Suprapubic skin (tissue), 4 donors: ENCODE data around the gene POLR3C. TPM values are rescaled to one million over a fixed set of nuclear protein-coding genes. Genes with fewer than 3 reads are reported as not detected.

Experiments used
- DNase-seq, 2 donors: peaks; one replicate each; pipeline ENCODE4 v3.0.0-alpha.2; 2019; ENCODE audit warnings: low spot score in 2 of 2
- H3K27ac ChIP-seq: fragments of 200-600 bp; sonication (generic); one replicate; pipeline ENCODE4 v1.5.1; 2019
- H3K27me3 ChIP-seq: fragments of 200-600 bp; sonication (generic); one replicate; pipeline ENCODE4 v1.5.1; 2019
- H3K36me3 ChIP-seq: fragments of 200-600 bp; sonication (generic); one replicate; pipeline ENCODE4 v1.5.1; 2019
- H3K4me1 ChIP-seq: fragments of 200-600 bp; sonication (generic); one replicate; pipeline ENCODE4 v1.5.1; 2019
- H3K4me3 ChIP-seq: fragments of 200-600 bp; sonication (generic); one replicate; pipeline ENCODE4 v1.5.1; 2019; ENCODE audit warnings: mild to moderate bottlenecking
- H3K9me3 ChIP-seq: fragments of 200-600 bp; sonication (generic); one replicate; pipeline ENCODE4 v1.5.1; 2019
- EP300 ChIP-seq: sonication (generic); formaldehyde crosslinking; IDR thresholded peaks from one replicate; pipeline ENCODE4 v1.6.1; 2017; ENCODE audit warnings: antibody characterized with exemption
- POLR2A ChIP-seq, 2 donors: fragments of 450-650 bp; IDR thresholded peaks; one replicate each; pipeline ENCODE4 v1.6.1; 2017; ENCODE audit warnings: antibody characterized with exemption in 2 of 2, mild to moderate bottlenecking in 2 of 2, moderate library complexity in 2 of 2
- POLR2AphosphoS5 ChIP-seq, 3 donors: sonication (generic); formaldehyde crosslinking; IDR thresholded peaks; one replicate each; pipeline ENCODE4 v1.6.1; 2017; ENCODE audit warnings: antibody characterized with exemption in 3 of 3
- WGBS: methylation state at CpG from one replicate; pipeline ENCODE4 v1.1.5; 2018; 5-methylcytosine and 5-hydroxymethylcytosine counted together
- total RNA-seq, 4 donors: library from RNA; depleted of rRNA; stranded (reverse); fragments of >200 nt; gene quantifications; one replicate each; pipeline ENCODE4 v1.1.0, GENCODE V29; 2016
- TF ChIP-seq, protein P1 (sequence below), 2 donors: fragments of 200-600 bp in 1 of 2; fragments of 450-650 bp in 1 of 2; sonication (generic) in 1 of 2; IDR thresholded peaks; one replicate each; pipeline ENCODE4 v1.5.1; 2016 to 2019; ENCODE audit warnings: antibody characterized with exemption in 2 of 2, mild to moderate bottlenecking in 1 of 2, moderate library complexity in 1 of 2

POLR3C gene
- total RNA-seq, result 10 to 100 TPM; 22.5 to 40.8 (median 24.8) TPM

DNA sequence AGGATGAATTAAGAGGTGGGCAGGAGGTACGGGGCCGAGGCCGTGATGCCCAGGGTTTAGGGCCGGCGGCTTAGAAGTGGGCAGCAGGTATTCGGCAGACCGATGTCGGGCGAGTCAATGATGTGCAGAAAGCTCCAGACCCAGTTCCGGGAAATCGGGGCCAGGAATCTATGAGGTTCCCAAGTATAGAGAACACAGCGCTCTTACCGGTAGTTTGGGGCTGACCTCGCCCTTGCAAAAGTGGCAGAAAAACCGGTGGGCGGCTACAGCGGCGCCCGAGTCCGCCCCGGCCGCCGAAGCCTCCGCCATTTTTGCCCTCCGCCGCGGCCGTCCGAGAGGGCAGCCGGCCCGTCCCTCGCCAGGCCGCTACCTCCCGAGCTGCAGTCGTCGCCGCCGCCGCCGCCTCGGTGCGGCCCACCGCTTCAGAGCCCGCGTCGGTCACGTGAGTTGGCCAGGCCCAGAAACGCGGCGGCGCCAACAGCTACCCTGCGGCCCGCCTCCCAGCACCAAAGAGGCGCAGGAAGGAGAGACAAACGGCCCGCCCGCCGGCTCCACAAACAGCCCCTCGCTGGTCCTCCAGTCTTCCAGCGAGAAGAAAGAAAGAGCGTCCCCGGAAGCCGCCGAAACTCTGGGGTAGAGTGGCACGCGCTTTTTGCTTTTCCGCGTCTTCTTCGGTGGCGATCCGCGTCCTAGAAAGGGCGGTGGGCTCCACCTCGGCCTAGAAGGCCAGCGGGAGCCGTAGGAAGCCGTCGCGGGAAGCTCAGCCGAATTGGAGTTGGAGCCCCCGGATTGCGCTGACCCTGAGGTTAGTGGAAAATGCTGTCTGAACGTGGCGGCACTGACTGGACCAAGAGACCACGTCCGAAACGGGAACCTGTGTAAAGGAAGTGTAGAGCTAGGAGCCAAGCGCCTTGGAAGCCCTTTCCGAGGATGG, at the start of gene POLR3C, which contains the start of gene RNF115:
TSS of gene POLR3C (plus strand) at position 636 of the 934 bp plus-strand sequence. CDS start 1,577 bp downstream, outside the sequence.
TSS of gene RNF115 (minus strand) at position 531 of the 934 bp plus-strand sequence. CDS start at position 309, 222 bp downstream.
- Histone ChIP-seq H3K4me3 (peak within 1 kb of the TSS; percentile 88), H3K27me3 (no peaks in the 10 kb centered on the region), H3K9me3 (no peaks in the 10 kb centered on the region), H3K27ac (peak within 1 kb of the TSS; percentile 95), H3K36me3 (peaks cover 22% of the 10 kb centered on the region), H3K4me1 (peaks cover 21% of the 10 kb centered on the region)
- TF ChIP-seq POLR2AphosphoS5 (IDR thresholded peaks at IDR 0.05) (peak in 1 of 3 donors; percentile 70), EP300 (no peak), POLR2A (IDR thresholded peaks at IDR 0.05) (peak in 1 of 2 donors; percentile 84)
- peak; percentile 93 to 96 for DNase-seq
- WGBS, result under 1% methylated on average over 34 of the region's 89 CpGs

GRCh38 chr1:145777357-145778145, 46.4 kb upstream of the POLR3C start:
- Histone ChIP-seq H3K27ac (no peak overlapping the region), H3K36me3 (peaks cover 7% of the 10 kb centered on the region), H3K27me3 (no peaks in the 10 kb centered on the region), H3K4me3 (no peak overlapping the region), H3K9me3 (no peaks in the 10 kb centered on the region), H3K4me1 (no peaks in the 10 kb centered on the region)
- 59% methylated on average over 1 of the region's 1 CpG for WGBS
- no peak for DNase-seq
- TF ChIP-seq POLR2AphosphoS5 (IDR thresholded peaks at IDR 0.05) (no peak), EP300 (no peak), POLR2A (IDR thresholded peaks at IDR 0.05) (no peak)
- TF ChIP-seq, protein P1, sequence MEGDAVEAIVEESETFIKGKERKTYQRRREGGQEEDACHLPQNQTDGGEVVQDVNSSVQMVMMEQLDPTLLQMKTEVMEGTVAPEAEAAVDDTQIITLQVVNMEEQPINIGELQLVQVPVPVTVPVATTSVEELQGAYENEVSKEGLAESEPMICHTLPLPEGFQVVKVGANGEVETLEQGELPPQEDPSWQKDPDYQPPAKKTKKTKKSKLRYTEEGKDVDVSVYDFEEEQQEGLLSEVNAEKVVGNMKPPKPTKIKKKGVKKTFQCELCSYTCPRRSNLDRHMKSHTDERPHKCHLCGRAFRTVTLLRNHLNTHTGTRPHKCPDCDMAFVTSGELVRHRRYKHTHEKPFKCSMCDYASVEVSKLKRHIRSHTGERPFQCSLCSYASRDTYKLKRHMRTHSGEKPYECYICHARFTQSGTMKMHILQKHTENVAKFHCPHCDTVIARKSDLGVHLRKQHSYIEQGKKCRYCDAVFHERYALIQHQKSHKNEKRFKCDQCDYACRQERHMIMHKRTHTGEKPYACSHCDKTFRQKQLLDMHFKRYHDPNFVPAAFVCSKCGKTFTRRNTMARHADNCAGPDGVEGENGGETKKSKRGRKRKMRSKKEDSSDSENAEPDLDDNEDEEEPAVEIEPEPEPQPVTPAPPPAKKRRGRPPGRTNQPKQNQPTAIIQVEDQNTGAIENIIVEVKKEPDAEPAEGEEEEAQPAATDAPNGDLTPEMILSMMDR (IDR thresholded peaks at IDR 0.05), result no peak

DNA sequence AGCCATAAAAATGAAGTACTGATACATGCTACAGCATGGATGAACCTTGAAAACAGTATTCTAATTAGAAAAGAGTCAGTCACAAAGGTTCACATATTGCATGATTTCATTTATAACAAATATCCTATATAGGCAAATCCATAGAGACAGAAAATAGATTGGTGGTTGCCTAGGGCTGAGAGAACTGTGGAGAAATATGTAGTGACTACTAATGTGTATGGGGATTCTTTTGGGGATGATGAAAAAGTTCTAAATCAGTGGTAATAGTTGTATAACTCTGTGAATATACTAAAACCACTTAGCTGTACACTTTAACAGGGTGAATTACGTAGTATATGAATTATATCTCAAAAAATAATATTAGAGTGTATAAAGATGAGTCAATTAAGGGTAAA, 45.9 kb upstream of the POLR3C start:
- Histone ChIP-seq H3K27ac (no peak overlapping the region), H3K4me1 (no peaks in the 10 kb centered on the region), H3K9me3 (no peaks in the 10 kb centered on the region), H3K4me3 (no peak overlapping the region), H3K27me3 (no peaks in the 10 kb centered on the region), H3K36me3 (peaks cover 7% of the 10 kb centered on the region)
- TF ChIP-seq, protein P1 (IDR thresholded peaks at IDR 0.05), result no peak
- TF ChIP-seq POLR2AphosphoS5 (IDR thresholded peaks at IDR 0.05), result no peak
- no peak for TF ChIP-seq EP300
- TF ChIP-seq POLR2A (IDR thresholded peaks at IDR 0.05), result no peak
- no peak for DNase-seq
- 95% methylated on average over 1 of the region's 1 CpG for WGBS

- no peak for DNase-seq
- Histone ChIP-seq H3K27me3 (no peaks in the 10 kb centered on the region), H3K36me3 (peaks cover 7% of the 10 kb centered on the region), H3K9me3 (no peaks in the 10 kb centered on the region), H3K4me3 (no peak overlapping the region), H3K4me1 (peaks cover 4% of the 10 kb centered on the region), H3K27ac (no peak overlapping the region)
- TF ChIP-seq POLR2AphosphoS5 (IDR thresholded peaks at IDR 0.05) (no peak), EP300 (no peak), POLR2A (IDR thresholded peaks at IDR 0.05) (no peak)
- TF ChIP-seq, protein P1 (IDR thresholded peaks at IDR 0.05), result no peak
- WGBS, result 77% methylated on average over 10 of the region's 10 CpGs
Observed at GRCh38 chr1:145782272-145783099, 41.5 kb upstream of the POLR3C start.

DNA sequence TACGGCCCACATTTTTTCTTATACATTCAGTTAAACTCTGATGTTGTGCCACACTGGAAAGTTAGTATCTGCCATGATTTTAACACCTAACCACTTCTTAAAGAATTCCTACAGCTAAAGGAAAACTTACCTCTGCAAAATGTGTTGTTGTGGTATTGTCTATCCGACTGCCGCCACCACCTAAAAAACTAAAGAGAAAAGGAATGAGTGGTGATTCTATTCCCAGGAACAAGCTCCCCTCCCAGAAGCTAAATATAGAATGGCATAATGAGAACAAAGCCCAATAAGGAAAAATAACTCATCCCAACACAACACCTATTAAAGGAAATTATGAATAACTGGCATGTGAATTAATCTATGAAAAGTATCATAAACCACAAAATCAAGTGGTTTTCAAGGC, 39.6 kb upstream of the POLR3C start:
- 88% methylated on average over 3 of the region's 3 CpGs for WGBS
- no peak for DNase-seq
- Histone ChIP-seq H3K27ac (no peak overlapping the region), H3K4me3 (no peak overlapping the region), H3K9me3 (no peaks in the 10 kb centered on the region), H3K27me3 (no peaks in the 10 kb centered on the region), H3K4me1 (peaks cover 4% of the 10 kb centered on the region), H3K36me3 (peaks cover 8% of the 10 kb centered on the region)
- TF ChIP-seq POLR2AphosphoS5 (IDR thresholded peaks at IDR 0.05) (no peak), EP300 (no peak), POLR2A (IDR thresholded peaks at IDR 0.05) (no peak)
- TF ChIP-seq, protein P1 (IDR thresholded peaks at IDR 0.05), result no peak
